Stimulated activated CD8-positive, alpha-beta memory T cell treated with anti-CD3 and anti-CD28 coated beads, Interleukin-12 subunit alpha, Interleukin-12 subunit beta, amount 100 ng/mL, for 4 hours (primary cell): ENCODE measurements around the gene ENDOV.

ENCODE experiments used
- DNase-seq: peaks from one replicate; pipeline ENCODE4 v3.0.0-alpha.2; 2020; ENCODE audit warnings: low read depth

ENDOV gene

GRCh38 chr17:80449930-80450576 is 35.1 kb downstream of the ENDOV start:
- DNase-seq, result no peak

- DNase-seq, result no peak
Observed at GRCh38 chr17:80451104-80451775, 36.3 kb downstream of the ENDOV start.

DNA sequence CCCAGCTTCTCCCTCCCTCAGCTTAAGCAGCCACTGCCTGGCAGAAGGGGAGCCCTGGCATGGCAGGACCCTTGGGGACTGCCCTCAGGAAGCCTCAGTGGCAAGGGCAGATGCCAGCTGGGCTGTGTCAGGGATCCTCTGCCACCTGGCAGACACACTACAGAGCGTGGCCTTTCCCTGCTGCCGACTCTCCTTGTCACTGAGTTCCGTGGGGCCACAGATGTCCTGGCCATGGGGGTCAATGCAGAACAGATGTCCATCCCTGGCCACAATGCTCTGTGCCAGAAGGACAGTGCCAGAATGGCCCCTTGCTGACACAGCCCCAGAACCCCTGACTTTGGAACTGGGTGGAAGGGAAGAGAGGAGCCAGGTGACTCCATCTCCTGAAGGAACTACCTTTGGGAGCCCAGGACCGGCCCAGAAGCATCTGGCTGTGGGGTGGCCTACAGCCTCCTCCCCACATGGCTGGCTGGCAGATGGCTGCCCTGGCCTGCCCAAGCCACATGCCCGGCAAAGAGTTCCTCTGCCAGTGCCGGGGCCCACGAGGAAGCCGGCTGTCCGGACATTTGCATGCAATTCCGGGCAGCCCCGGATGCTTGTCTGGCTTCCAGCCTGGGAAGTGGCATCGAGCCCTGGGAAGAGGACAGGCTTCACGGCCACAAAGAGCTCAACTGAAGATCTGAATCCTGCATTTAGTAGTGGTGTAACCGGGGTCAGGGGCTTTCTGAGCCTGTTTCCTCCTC is 37.4 kb downstream of the ENDOV start:
- DNase-seq, result no peak

GRCh38 chr17:80453126-80453997 is 38.4 kb downstream of the ENDOV start:
- DNase-seq, result no peak

GRCh38 chr17:80453998-80454556 is 39.1 kb downstream of the ENDOV start:
- DNase-seq, result no peak

DNA sequence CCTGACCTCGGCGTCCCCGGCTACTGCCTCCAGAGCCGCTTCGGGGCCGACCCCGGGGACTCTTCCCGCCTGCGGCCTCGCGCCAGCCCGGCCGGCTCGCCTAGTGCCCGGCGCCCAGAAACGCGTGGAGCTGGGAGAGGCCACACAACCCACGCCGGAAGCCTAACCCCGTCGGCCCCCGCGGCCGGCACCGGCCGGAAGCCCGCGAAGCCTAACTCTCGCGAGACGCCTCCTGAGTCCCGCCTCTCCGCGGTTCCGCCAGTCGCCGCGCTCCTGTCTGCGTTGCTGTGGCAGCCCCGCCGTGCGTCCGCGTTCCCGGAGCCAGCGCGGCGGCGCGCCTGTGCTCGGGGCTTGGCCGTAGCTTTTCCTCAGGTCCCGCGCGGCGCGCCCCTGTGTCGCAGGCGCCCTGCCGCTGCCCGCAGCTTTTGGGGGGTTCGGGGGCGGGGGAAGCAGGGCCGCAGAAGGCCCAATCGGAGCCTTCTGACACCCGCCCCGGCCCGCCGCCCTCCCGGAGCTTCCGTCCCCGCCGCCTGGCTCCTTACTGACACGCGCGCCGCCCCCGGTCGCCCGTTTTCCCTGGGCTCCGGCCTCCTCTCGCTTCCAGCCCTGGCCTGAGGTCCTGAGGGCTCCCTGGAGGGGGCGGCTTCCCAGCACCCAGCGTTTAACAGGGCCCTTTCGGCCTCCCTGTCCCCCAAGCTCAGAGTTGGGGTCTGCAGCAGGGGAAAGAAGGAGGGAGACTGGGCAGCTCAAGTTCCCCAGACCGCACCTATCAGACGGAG is 39.8 kb downstream of the ENDOV start:
- DNase-seq, result peak; percentile 93

DNA sequence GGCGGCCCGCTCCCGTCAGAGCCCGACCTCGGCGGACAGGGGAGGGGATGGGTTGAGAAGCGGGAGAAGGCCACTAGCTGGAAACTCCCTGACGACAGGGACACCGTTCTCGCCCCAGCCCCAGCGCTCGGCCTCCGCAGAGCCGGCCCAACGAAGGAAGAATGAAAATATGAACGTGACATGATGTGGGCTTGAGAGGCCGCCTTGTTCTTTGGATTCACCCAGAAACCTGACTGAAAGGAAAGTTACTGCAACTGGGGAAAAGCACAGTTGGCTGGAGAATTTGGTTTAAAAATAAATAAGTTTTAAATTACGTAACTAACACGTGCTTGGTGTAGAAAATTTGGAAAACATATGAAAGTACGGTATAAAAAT is 40.4 kb downstream of the ENDOV start:
- no peak for DNase-seq

GRCh38 chr17:80455784-80456183 is 40.8 kb downstream of the ENDOV start:
- no peak for DNase-seq

GRCh38 chr17:80456465-80457235 is 41.7 kb downstream of the ENDOV start:
- no peak for DNase-seq

GRCh38 chr17:80457236-80457856 is 42.4 kb downstream of the ENDOV start:
- DNase-seq, result no peak

- no peak for DNase-seq
Observed at GRCh38 chr17:80458016-80458415, 43.0 kb downstream of the ENDOV start.

- no peak for DNase-seq
Observed at GRCh38 chr17:80459234-80459633, 44.3 kb downstream of the ENDOV start.

- DNase-seq, result no peak
Observed at GRCh38 chr17:80460429-80460834, 45.5 kb downstream of the ENDOV start.

GRCh38 chr17:80461528-80462160 is 46.7 kb downstream of the ENDOV start:
- no peak for DNase-seq

GRCh38 chr17:80463784-80464400 is 48.9 kb downstream of the ENDOV start:
- no peak for DNase-seq

DNA sequence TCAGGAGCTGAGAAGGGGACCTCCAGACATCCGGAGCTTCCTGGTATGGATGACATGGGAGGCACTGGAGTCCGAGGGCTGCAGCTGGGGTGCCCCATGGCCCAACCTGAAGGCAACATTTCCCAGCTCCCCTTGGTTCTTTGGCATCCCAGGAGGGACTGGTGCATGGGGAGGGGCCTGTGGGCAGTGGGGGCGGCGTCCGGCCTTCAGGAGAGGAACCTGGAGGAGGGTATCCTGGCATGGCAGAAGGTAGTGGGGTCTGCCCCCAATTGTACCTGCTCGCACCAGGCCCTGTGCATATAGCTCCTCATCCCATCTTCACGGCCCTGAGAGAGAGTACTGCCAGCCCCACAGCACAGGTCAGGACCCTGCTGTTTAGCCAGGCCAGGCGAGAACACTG is 49.5 kb downstream of the ENDOV start:
- no peak for DNase-seq

DNA sequence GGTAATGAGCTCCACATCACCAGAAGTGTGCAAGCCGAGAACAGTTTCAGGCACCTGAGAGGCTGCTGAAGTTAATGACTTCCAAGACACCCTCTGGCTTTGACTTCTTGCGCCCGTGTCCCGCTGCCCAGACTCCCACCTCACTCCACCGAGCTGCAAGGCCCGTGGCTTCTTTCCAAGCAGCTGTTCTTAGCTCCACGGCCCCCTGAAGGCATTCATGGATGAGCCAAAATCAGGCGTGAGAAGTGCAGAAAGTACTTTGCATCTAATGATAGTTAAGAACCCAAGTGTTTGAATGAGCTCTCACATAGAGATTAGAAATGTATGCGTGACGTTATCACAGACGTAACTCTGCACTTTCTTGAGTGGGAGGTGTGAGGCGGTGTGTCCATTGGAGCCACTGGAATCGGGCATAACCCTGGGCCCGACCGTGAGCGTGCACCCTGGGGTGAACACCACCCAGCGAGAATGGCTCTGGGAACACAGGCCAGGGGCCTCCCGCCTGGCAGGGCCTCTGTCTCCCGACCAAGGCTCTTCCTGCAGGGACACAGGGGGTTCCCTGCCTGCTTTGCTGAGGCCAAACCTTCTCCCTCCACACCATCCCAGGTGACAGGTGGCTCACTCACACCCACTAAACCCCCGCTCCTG is 50.5 kb downstream of the ENDOV start:
- DNase-seq, result no peak

- DNase-seq, result no peak
Observed at GRCh38 chr17:80466188-80466705, 51.3 kb downstream of the ENDOV start.
